Measurements from ENCODE around the gene CTNNA1.

CTNNA1 gene

GRCh38 chr5:138962614-138963370, 209.6 kb downstream of the CTNNA1 start:
- no peak for DNase-seq (ENCODE audit: low read depth in 1 of 2, low spot score in 1 of 2)

GRCh38 chr5:138963763-138964371, 210.6 kb downstream of the CTNNA1 start:
- no peak for DNase-seq (ENCODE audit: low read depth in 1 of 2, low spot score in 1 of 2)

- no peak for DNase-seq (ENCODE audit: low read depth in 1 of 2, low spot score in 1 of 2)
Observed at GRCh38 chr5:138964647-138965201, 211.5 kb downstream of the CTNNA1 start.

GRCh38 chr5:138965626-138966025, 212.4 kb downstream of the CTNNA1 start:
- no peak for DNase-seq (ENCODE audit: low read depth in 1 of 2, low spot score in 1 of 2)

- DNase-seq (ENCODE audit: low read depth in 1 of 2, low spot score in 1 of 2): no peak
Observed at GRCh38 chr5:138966236-138966985, 213.2 kb downstream of the CTNNA1 start.

GRCh38 chr5:138967791-138968448, 214.7 kb downstream of the CTNNA1 start:
- no peak for DNase-seq (ENCODE audit: low read depth in 1 of 2, low spot score in 1 of 2)

GRCh38 chr5:138968601-138969000, 215.4 kb downstream of the CTNNA1 start:
- DNase-seq (ENCODE audit: low read depth in 1 of 2, low spot score in 1 of 2): no peak

- DNase-seq (ENCODE audit: low read depth in 1 of 2, low spot score in 1 of 2): no peak
Observed at GRCh38 chr5:138969323-138970002, 216.2 kb downstream of the CTNNA1 start.

GRCh38 chr5:138972230-138972629, 219.0 kb downstream of the CTNNA1 start:
- DNase-seq (ENCODE audit: low read depth in 1 of 2, low spot score in 1 of 2): no peak

GRCh38 chr5:138972836-138973235, 219.6 kb downstream of the CTNNA1 start:
- DNase-seq (ENCODE audit: low read depth in 1 of 2, low spot score in 1 of 2): no peak

- no peak for DNase-seq (ENCODE audit: low read depth in 1 of 2, low spot score in 1 of 2)
Observed at GRCh38 chr5:138974227-138975063, 221.2 kb downstream of the CTNNA1 start.

- DNase-seq (ENCODE audit: low read depth in 1 of 2, low spot score in 1 of 2): no peak
Observed at GRCh38 chr5:138975098-138975847, 222.0 kb downstream of the CTNNA1 start.

- no peak for DNase-seq (ENCODE audit: low read depth in 1 of 2, low spot score in 1 of 2)
Observed at GRCh38 chr5:138978080-138978479, 224.9 kb downstream of the CTNNA1 start.

- DNase-seq (ENCODE audit: low read depth in 1 of 2, low spot score in 1 of 2): no peak
Observed at GRCh38 chr5:138978581-138978980, 225.4 kb downstream of the CTNNA1 start.

GRCh38 chr5:138979684-138980280, 226.6 kb downstream of the CTNNA1 start:
- no peak for DNase-seq (ENCODE audit: low read depth in 1 of 2, low spot score in 1 of 2)

GRCh38 chr5:138980441-138980840, 227.2 kb downstream of the CTNNA1 start:
- DNase-seq (ENCODE audit: low read depth in 1 of 2, low spot score in 1 of 2): no peak

GRCh38 chr5:138981131-138981530, 227.9 kb downstream of the CTNNA1 start:
- DNase-seq (ENCODE audit: low read depth in 1 of 2, low spot score in 1 of 2): no peak

GRCh38 chr5:138981586-138981985, 228.4 kb downstream of the CTNNA1 start:
- DNase-seq (ENCODE audit: low read depth in 1 of 2, low spot score in 1 of 2): no peak

- no peak for DNase-seq (ENCODE audit: low read depth in 1 of 2, low spot score in 1 of 2)
Observed at GRCh38 chr5:138983984-138984383, 230.8 kb downstream of the CTNNA1 start.
